IMR-90 (cell line): ENCODE results near the gene RAD51B. TPM values are rescaled to one million over a fixed set of nuclear protein-coding genes. Genes with fewer than 3 reads are reported as not detected.

Source experiments
- ATAC-seq: fragments of 200-7000 bp; cut with Tn5 transposase; 2 replicates; pipeline ENCODE4 v1.9.1; 2020; ENCODE audit warnings: low read depth, mild to moderate bottlenecking, moderate library complexity
- BruUV-seq: library from RNA; stranded (reverse); fragments of 400-500 nt; replicated peaks from 2 replicates; lab custom pipeline; 2021; lab: Mats Ljungman, UMichigan
- CTCF ChIA-PET: fragments of 300-600 bp; formaldehyde crosslinking; extraction: SDS; loops from one replicate; lab custom pipeline; 2021; ENCODE audit warnings: antibody characterized with exemption; lab: Yijun Ruan, JAX
- POLR2A ChIA-PET: fragments of 300-600 bp; sonication (Branson Sonifier 250); formaldehyde crosslinking; loops from one replicate; lab custom pipeline; 2022; ENCODE audit warnings: antibody characterized with exemption; ENCODE audit not compliant: unreplicated experiment; lab: Charles Lee
- DNase-seq: peaks from one replicate; pipeline ENCODE4 v3.0.0; 2013
- H2AFZ ChIP-seq: replicated peaks from 2 replicates; pipeline ENCODE3; 2013; ENCODE audit warnings: low read length, mild to moderate bottlenecking; ENCODE audit not compliant: poor library complexity
- H2AK5ac ChIP-seq: 2 replicates; pipeline ENCODE4 v1.6.1; 2013; ENCODE audit warnings: low read depth, low read length, inconsistent platforms
- H2AK9ac ChIP-seq: replicated peaks from 2 replicates; pipeline ENCODE3; 2013; ENCODE audit warnings: mild to moderate bottlenecking, low read depth, low read length, moderate library complexity; ENCODE audit not compliant: poor library complexity
- H2BK120ac ChIP-seq: 2 replicates; pipeline ENCODE4 v1.6.1; 2013; ENCODE audit warnings: low read depth, low read length, inconsistent platforms
- H2BK15ac ChIP-seq: 3 replicates; pipeline ENCODE4 v1.6.1; 2013; ENCODE audit warnings: low read depth, low read length, inconsistent platforms
- H2BK20ac ChIP-seq: 2 replicates; pipeline ENCODE4 v1.6.1; 2013; ENCODE audit warnings: low read depth, mild to moderate bottlenecking, inconsistent platforms, low read length, moderate library complexity
- H2BK5ac ChIP-seq: 2 replicates; pipeline ENCODE4 v1.6.1; 2013; ENCODE audit warnings: mild to moderate bottlenecking, low read depth, low read length, inconsistent platforms; ENCODE audit not compliant: poor library complexity, severe bottlenecking
- H3K14ac ChIP-seq: replicated peaks from 2 replicates; pipeline ENCODE4 v1.6.1; 2013; ENCODE audit warnings: low read depth, low read length, inconsistent platforms
- H3K18ac ChIP-seq: 2 replicates; pipeline ENCODE4 v1.6.1; 2013; ENCODE audit warnings: low read depth, low read length, control low read depth
- H3K23ac ChIP-seq: 2 replicates; pipeline ENCODE4 v1.6.1; 2013; ENCODE audit warnings: low read depth, low read length, inconsistent platforms
- H3K27ac ChIP-seq: 2 replicates; pipeline ENCODE4 v1.5.1; 2013; ENCODE audit warnings: mild to moderate bottlenecking, control low read depth, low read length; ENCODE audit not compliant: insufficient read depth
- H3K27me3 ChIP-seq: 2 replicates; pipeline ENCODE4 v1.6.1; 2013; ENCODE audit warnings: low read length; ENCODE audit not compliant: control insufficient read depth, insufficient read depth
- H3K36me3 ChIP-seq: 2 replicates; pipeline ENCODE4 v1.6.1; 2013; ENCODE audit warnings: low read length, mixed read lengths; ENCODE audit not compliant: control insufficient read depth, insufficient read depth
- H3K4ac ChIP-seq: 2 replicates; pipeline ENCODE4 v1.6.1; 2013; ENCODE audit warnings: low read depth, low read length, inconsistent platforms
- H3K4me1 ChIP-seq: 2 replicates; pipeline ENCODE4 v1.6.1; 2013; ENCODE audit warnings: low read length, mixed read lengths; ENCODE audit not compliant: control insufficient read depth, insufficient read depth
- H3K4me2 ChIP-seq: 2 replicates; pipeline ENCODE4 v1.6.1; 2013; ENCODE audit warnings: low read depth, mild to moderate bottlenecking, control low read depth, low read length, moderate library complexity
- H3K4me3 ChIP-seq: 2 replicates; pipeline ENCODE4 v1.5.1; 2013; ENCODE audit warnings: low read depth, mild to moderate bottlenecking, control low read depth, low read length, moderate library complexity; ENCODE audit not compliant: insufficient read depth
- H3K56ac ChIP-seq: 2 replicates; pipeline ENCODE4 v1.6.1; 2013; ENCODE audit warnings: low read length, inconsistent platforms; ENCODE audit not compliant: insufficient read depth; ENCODE audit errors: extremely low read depth
- H3K79me1 ChIP-seq, 2 experiments: 2 replicates each; pipeline ENCODE4 v1.6.1; 2013; ENCODE audit warnings: low read length in 2 of 2, inconsistent platforms in 1 of 2, low read depth in 1 of 2
- H3K9ac ChIP-seq: 2 replicates; pipeline ENCODE4 v1.6.1; 2013; ENCODE audit warnings: low read depth, low read length, control low read depth
- H3K9me1 ChIP-seq: 2 replicates; pipeline ENCODE4 v1.6.1; 2013; ENCODE audit warnings: low read length, inconsistent platforms; ENCODE audit not compliant: insufficient read depth
- H3K9me3 ChIP-seq: 2 replicates; pipeline ENCODE4 v1.6.1; 2013; ENCODE audit warnings: low read length; ENCODE audit not compliant: control insufficient read depth, insufficient read depth
- H4K20me1 ChIP-seq: 2 replicates; pipeline ENCODE4 v1.6.1; 2013; ENCODE audit warnings: low read length, inconsistent platforms; ENCODE audit not compliant: insufficient read depth
- H4K5ac ChIP-seq: 2 replicates; pipeline ENCODE4 v1.6.1; 2013; ENCODE audit warnings: mild to moderate bottlenecking, low read depth, low read length, control low read depth
- H4K8ac ChIP-seq, 2 experiments: 2 replicates each; pipeline ENCODE4 v1.6.1; 2013; ENCODE audit warnings: low read depth in 2 of 2, low read length in 2 of 2, control low read depth in 1 of 2, inconsistent platforms in 1 of 2
- H4K91ac ChIP-seq: 2 replicates; pipeline ENCODE4 v1.6.1; 2013; ENCODE audit warnings: low read depth, low read length, inconsistent platforms; ENCODE audit not compliant: insufficient read depth
- CHD1 ChIP-seq: IDR thresholded peaks from 2 replicates; pipeline ENCODE4 v1.6.1; 2012; ENCODE audit warnings: low read depth, low read length, improper control_type of control experiment
- MAFK ChIP-seq: IDR thresholded peaks from 2 replicates; pipeline ENCODE4 v1.6.1; 2012; ENCODE audit warnings: low read depth, low read length, improper control_type of control experiment
- MAZ ChIP-seq: IDR thresholded peaks from 2 replicates; pipeline ENCODE4 v1.6.1; 2012; ENCODE audit warnings: low read depth, mild to moderate bottlenecking, low read length, improper control_type of control experiment, moderate library complexity, borderline replicate concordance
- RAD21 ChIP-seq: IDR thresholded peaks from 2 replicates; pipeline ENCODE4 v1.6.1; 2012; ENCODE audit warnings: low read length, improper control_type of control experiment
- RCOR1 ChIP-seq: IDR thresholded peaks from 2 replicates; pipeline ENCODE4 v1.6.1; 2012; ENCODE audit warnings: mild to moderate bottlenecking, low read length, improper control_type of control experiment; ENCODE audit not compliant: insufficient replicate concordance
- WGBS, 2 experiments: methylation state at CpG; one replicate each; pipeline versions ENCODE4 v1.1.5 to v1.1.7; 2013; ENCODE audit warnings: missing lambda C conversion rate in 2 of 2; ENCODE audit not compliant: insufficient read length in 1 of 2; ENCODE audit errors: extremely low coverage in 2 of 2; 5-methylcytosine and 5-hydroxymethylcytosine counted together
- dilution Hi-C: fragments of 300-500 bp; cut with HindIII; formaldehyde crosslinking; loops from one replicate; pipeline ENCODE4 v1.14.3; 2018; ENCODE audit warnings: low sequenced_read_pairs; ENCODE audit not compliant: unreplicated experiment
- in situ Hi-C: fragments of 300-500 bp; cut with MboI; formaldehyde crosslinking; loops from 3 replicates; pipeline ENCODE4 v1.14.3; 2019; ENCODE audit warnings: low sequenced_read_pairs, inconsistent platforms, mixed read lengths
- intact Hi-C: fragments of 100-400 bp; cut with micrococcal nuclease; formaldehyde crosslinking; loops from 2 replicates; pipeline ENCODE4 v1.10.0; 2022
- polyA plus RNA-seq, 3 experiments: library from polyadenylated mRNA; depleted of rRNA; stranded (reverse); fragments of >200 nt; gene quantifications; 2 replicates each; pipeline ENCODE4 v1.2.3, GENCODE V29; 2012; ENCODE audit warnings: low replicate concordance in 1 of 3
- total RNA-seq: library from RNA; depleted of rRNA; stranded (reverse); fragments of >200 nt; gene quantifications from 2 replicates; pipeline ENCODE4 v1.2.3, GENCODE V29; 2012
- TF ChIP-seq, protein P1 (sequence below): fragments of 150-350 bp; IDR thresholded peaks from 2 replicates; pipeline ENCODE4 v1.6.1; 2017; ENCODE audit warnings: mild to moderate bottlenecking, antibody characterized with exemption, low read length, low read depth
- TF ChIP-seq, protein P2 (sequence below): conservative IDR thresholded peaks from 2 replicates; pipeline ENCODE4 v1.5.1; 2012; ENCODE audit warnings: mild to moderate bottlenecking, low read depth, low read length, improper control_type of control experiment
- TF ChIP-seq, protein P3 (sequence below): fragments of 150-350 bp; IDR thresholded peaks from 2 replicates; pipeline ENCODE4 v1.6.1; 2016; ENCODE audit warnings: low read depth, mild to moderate bottlenecking, low read length, moderate library complexity, borderline replicate concordance

RAD51B gene
- total and polyA plus RNA-seq, 2 of the 4 experiments (the other 2 are of a cell fraction) = 5.1 to 18.8 TPM

DNA sequence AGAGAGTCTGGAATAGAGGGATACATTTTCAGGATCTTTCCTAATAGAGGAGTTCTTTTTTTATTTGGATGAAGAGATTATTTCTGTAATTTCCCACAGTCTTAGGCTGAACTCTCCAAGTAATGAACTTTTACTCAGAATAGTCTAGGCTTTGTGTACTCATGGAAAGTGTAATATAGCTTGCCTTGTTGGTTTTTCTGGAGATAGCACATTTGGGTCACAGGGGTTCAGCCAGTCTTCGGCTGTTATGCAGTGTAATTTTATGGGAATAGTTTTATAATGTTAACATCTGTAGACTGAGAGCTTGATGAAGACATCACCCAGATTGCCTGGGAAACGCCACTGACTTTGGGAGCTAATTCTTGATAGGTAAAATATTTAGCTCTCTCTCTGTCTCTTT, 450.8 kb downstream of the RAD51B start:
- WGBS, 2 experiments = no CpG with 5 or more reads among the region's 2 CpGs
- Histone ChIP-seq H4K91ac (no peak overlapping the region), H3K56ac (no peak overlapping the region), H3K9me3 (no peaks in the 10 kb centered on the region), H3K27me3 (no peaks in the 10 kb centered on the region), H2BK5ac (no peak overlapping the region), H3K9me1 (no peaks in the 10 kb centered on the region), H3K79me1 (no peaks in the 10 kb centered on the region), H2BK120ac (no peak overlapping the region), H2BK20ac (no peak overlapping the region), H3K4me3 (no peak overlapping the region), H4K8ac (no peak overlapping the region), H4K20me1 (no peaks in the 10 kb centered on the region), H3K27ac (no peak overlapping the region), H2AK9ac (no peak overlapping the region), H3K23ac (no peak overlapping the region), H2AK5ac (no peak overlapping the region), H3K36me3 (no peaks in the 10 kb centered on the region), H3K4ac (no peak overlapping the region), H3K4me1 (no peaks in the 10 kb centered on the region), H3K14ac (no peak overlapping the region), H4K5ac (no peak overlapping the region), H3K18ac (no peak overlapping the region), H2BK15ac (no peak overlapping the region), H3K4me2 (no peak overlapping the region), H3K9ac (no peak overlapping the region), H2AFZ (no peak overlapping the region)
- ATAC-seq = no peak
- CTCF ChIA-PET = interaction anchor here (1.1 kb wide), 1 partner anchor 11 kb away, joined by 4 read pairs; no protein-coding TSS in a partner anchor
- no peak for DNase-seq
- in situ Hi-C loops = no loop called here
- POLR2A ChIA-PET = interaction anchor here (1.1 kb wide), 1 partner anchor 16 kb away, joined by 3 read pairs; no protein-coding TSS in a partner anchor
- intact Hi-C loops = no loop called here
- TF ChIP-seq, protein P1, sequence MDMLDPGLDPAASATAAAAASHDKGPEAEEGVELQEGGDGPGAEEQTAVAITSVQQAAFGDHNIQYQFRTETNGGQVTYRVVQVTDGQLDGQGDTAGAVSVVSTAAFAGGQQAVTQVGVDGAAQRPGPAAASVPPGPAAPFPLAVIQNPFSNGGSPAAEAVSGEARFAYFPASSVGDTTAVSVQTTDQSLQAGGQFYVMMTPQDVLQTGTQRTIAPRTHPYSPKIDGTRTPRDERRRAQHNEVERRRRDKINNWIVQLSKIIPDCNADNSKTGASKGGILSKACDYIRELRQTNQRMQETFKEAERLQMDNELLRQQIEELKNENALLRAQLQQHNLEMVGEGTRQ = no peak
- no peak for TF ChIP-seq CHD1
- TF ChIP-seq, protein P2, sequence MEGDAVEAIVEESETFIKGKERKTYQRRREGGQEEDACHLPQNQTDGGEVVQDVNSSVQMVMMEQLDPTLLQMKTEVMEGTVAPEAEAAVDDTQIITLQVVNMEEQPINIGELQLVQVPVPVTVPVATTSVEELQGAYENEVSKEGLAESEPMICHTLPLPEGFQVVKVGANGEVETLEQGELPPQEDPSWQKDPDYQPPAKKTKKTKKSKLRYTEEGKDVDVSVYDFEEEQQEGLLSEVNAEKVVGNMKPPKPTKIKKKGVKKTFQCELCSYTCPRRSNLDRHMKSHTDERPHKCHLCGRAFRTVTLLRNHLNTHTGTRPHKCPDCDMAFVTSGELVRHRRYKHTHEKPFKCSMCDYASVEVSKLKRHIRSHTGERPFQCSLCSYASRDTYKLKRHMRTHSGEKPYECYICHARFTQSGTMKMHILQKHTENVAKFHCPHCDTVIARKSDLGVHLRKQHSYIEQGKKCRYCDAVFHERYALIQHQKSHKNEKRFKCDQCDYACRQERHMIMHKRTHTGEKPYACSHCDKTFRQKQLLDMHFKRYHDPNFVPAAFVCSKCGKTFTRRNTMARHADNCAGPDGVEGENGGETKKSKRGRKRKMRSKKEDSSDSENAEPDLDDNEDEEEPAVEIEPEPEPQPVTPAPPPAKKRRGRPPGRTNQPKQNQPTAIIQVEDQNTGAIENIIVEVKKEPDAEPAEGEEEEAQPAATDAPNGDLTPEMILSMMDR = no peak
- TF ChIP-seq RAD21 = no peak
- no peak for TF ChIP-seq MAFK
- TF ChIP-seq, protein P3, sequence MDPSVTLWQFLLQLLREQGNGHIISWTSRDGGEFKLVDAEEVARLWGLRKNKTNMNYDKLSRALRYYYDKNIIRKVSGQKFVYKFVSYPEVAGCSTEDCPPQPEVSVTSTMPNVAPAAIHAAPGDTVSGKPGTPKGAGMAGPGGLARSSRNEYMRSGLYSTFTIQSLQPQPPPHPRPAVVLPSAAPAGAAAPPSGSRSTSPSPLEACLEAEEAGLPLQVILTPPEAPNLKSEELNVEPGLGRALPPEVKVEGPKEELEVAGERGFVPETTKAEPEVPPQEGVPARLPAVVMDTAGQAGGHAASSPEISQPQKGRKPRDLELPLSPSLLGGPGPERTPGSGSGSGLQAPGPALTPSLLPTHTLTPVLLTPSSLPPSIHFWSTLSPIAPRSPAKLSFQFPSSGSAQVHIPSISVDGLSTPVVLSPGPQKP = no peak
- no peak for TF ChIP-seq RCOR1
- no peak for TF ChIP-seq MAZ
- BruUV-seq = no TSS peak
- dilution Hi-C loops = no loop called here
